GM15510 (cell line): ENCODE data around the gene CST3.

Experiments
- POLR2A ChIP-seq: IDR thresholded peaks from 3 replicates; pipeline ENCODE4 v1.6.1; 2011; ENCODE audit warnings: borderline replicate concordance; ENCODE audit not compliant: insufficient read length; ENCODE audit errors: extremely low read depth

CST3 gene

DNA sequence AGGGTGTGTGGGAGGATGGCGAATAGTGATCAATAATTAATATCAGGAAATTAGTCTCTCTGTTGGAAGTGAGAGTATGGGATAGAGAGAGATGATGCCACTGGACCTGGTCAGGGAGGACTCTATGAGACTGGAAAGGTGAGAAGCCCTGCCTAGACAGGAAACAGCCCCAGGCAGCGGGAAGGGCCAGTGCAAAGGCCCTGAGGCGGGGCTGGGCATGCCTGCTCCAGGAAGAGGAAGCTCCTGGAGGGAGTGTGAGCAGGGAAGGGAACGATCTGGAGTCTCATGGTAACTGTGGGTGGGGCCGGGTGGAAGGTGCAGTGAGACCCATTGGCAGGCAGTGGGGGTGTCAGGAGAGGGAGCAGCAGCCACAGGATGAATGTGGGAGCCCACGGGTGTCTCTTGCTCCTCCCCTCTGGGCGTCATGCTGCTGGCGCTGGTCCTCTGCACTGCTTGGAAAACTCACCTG, 1.8 kb upstream of the CST3 start:
- TF ChIP-seq POLR2A, result no peak

DNA sequence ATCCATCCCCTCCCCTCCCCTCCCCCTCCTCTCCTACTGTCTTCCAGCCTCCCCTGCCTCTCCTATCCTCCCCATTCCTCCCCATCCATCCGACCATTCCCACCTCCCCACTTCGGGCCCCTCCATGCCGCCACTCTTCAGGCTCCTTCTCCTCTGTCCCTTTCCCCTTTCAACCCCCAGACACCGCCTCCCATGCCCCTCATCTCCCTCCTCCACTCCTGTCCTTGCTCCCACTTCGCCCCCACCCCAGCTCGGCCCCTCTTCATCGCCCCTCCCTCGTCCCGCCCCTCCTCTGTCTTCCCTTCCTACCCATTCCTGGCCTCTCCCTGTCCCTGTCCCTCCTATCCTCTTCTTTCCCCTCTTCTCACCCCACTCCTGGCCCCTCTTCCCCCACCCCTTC, 554 bp upstream of the CST3 start:
- no peak for TF ChIP-seq POLR2A

DNA sequence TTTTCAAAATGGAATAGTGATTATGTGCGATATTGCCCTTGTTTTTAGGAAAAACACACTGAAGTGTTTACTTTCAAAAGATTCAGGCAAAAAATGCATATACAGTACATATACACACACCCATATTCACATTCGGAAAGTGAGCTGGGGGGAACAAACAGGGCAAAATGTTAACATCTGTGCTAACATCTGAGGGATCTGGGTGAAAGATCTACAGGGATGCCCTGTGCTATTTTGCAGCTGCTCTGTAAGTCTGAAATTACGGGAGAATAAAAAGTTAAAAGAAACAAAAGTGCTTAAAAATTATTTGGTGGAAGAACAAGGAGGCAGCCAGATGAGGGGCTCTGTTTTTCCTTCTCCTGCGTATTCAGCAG, 860 bp downstream of the CST3 start:
- no peak for TF ChIP-seq POLR2A

DNA sequence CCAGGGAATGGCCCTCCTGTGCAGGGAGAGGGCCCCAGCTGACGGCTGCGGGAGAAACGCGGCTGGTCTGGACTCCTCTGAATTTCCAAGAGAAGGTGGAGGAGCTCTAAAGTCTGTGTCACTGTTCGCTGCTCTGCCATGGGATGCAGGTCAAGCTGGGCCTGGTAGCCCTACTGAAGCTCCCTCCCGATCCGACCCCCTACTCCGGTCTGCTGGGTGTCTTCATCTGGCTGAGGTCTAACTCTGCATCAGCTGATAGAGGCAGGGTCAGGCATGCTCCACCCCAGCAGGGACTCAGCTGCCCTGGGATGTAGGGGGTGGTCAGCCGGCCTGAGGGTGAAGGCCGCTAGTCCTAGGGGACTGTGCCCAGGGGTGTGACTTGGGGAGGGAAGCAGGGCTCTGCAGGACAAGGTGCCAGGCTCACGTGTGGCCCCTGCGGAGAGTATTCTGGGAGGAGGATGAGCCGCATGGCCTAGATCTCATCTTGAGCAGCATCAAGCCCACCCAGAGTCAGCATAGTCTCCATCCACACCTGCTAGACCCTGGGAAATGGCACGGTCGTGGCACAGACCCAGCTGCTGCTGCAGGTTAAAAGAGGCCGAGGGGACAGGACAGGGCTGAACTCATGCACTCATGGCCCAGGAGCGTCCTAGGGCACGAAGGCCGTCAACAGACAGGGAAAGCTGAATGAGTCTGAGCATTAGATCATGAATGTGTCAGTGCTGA, 1.4 kb downstream of the CST3 start:
- no peak for TF ChIP-seq POLR2A

DNA sequence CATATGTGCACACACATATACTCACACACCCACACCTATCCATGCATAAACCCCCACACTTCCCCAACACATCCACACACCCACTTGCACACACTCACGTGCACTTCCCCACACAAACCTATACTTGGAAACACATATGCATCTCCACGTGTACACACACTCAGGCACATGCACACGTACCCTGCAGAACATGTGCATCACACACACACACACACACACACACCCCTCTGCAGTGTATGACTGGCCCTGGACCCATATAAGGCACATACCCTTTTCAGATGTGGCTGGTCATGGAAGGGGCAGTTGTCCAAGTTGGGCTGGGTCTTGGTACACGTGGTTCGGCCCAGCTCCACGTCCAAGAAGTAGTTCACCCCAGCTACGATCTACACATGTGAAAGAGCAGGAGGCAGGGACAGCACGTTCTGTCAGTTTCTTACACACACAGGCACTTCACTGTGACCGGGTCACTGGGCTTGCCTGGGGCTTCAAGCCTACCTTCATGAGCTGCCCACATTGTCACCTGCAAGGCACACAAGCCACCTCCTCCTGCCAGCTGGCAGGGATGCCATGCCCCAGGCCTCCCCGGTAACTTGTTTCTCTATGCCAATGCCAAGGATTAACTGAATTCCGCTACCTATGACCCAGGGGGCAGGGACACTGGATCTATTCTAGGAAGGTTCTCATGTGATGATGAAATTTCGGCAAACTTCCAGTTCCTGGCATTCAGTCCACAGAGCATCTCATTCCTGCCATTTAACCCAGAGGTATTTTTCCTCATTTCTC, 2.6 kb downstream of the CST3 start:
- TF ChIP-seq POLR2A, result no peak

DNA sequence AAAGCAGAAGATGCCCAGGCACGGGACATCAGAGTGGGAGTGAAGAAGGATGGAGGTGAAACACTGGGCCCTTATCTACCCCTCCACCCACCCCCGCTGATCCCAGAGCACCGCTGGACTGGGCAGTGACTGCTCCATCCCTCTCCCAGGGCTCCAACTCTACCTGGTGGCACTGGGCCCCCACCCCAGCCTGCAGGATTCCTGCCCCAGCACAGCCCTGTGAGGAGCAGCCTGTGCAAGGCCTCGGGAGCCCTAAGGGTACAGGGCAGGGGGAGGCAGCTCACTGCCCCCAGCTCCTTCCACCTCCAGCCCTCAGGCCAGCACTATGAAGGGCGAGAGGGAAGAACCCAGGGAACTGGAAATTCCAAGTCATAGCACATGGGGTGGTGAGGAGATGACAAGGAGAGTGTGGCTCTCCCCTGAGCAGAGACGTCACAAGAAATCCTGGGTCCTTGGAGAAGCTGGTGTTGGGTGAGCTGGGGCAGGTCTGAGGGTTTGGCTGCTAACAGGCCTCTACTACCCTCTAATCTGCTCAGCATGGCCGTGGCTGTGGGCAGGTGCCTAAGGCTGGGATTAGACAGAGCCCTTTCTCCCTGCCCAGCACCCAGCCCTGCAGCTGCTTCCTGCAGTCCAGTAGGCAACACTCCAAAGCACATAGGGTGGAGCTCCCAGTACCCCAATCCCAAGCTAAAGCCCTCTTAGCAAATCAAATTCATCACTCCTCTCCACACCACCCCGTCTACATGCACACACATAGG, 3.5 kb downstream of the CST3 start:
- TF ChIP-seq POLR2A, result no peak

DNA sequence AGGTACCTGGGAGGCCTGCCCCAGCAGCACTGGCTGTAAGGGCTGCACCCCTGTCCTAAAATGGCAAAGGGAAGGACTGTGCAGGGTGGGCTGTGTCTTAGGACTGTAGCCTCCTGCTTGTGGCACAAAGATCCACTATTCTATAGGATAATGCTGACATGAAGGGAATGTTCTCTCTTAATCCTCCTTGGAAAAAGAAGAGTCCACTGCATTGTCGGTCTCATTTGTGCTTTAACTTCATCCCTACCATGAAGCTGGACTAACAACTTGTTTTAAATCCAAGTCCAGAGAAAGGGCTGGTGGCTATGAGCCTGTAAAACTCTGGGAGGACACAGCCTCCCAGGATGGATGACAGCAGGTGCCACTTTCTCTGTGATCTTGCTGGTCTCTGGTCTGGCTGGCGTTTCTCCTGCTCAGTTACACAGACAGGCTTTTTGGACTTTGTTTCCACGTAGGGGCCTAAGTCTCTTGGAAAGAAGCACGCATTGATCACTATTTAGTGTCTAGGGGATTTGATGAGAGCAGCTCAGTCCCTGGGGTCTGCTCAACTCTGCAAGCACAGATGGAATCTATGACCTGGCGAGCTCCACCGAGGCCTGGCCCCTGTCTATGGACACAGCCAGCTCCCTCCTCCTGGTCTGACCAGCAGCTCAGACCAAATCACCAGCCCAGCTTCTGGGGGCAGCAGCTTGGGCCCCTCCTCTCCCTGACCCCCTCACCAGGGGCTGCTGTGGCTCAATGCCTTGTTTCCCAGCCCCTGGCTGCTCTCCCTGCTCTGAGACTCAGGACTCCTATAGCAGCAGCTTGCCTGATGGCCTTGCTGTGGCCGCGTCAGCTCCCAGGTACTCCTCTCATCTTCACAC, 4.8 kb downstream of the CST3 start:
- TF ChIP-seq POLR2A, result no peak

DNA sequence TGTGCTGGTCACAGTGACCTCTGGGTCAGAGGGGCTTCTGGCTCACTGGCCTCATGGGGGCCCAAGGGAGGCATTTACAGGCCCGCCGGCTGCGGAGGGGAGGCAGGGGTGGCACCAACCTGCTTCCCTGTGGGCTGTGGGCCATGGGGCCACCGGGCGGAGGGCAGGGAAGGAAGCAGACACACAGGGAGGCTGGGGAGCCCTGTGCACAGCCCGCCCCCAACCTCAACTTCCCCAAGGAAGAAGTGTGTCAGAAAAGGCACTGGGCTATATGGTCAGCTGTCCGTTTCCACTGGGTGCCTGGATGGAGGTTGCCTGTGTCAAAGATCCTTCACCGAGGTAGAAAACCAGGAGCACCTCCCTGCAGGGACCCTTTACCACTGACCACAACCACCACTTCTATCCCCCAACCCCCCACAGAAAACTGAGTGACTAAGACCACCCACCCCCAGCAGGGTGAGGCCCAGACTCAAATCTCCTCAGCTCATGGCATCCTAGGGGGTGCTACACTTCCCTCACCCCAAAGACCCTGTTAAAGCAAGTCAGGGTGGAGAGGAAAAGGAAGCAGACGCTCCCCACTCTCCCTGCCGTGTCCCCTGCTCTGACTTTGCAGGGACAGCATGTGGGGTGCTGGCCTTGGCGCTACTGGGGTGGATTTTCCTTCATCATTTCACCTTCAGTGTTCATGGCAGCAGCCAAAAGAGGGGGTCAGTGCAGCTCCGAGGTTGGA, 5.6 kb downstream of the CST3 start:
- TF ChIP-seq POLR2A, result no peak

DNA sequence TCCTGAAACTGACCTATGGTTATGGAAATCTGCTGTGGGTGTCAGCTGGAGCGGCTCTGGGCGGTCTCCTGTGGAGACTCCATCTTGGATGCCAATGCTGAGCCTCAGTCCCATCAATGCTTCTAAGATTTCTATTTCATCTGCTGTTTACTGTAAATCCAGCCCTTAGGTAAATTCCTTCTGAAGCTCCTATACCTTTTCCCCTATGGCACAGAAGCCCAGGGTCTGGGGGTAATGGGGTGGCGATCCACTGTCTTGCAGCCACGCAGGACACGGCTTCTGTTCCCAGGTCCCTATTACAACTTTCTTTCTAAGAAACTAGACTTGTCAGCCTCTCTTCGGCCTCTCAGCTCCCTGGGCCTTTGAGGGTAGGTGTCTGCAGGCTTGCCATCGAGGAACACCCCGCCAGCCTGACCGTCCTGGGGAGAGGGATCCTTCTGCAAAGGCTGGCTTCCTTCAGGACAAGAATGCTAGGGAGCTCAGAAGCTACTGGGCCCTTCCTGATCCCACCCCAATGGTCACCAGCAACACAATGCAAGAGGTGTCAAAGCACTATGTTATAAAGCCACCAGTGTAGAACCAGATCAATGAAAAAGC, 6.4 kb downstream of the CST3 start:
- no peak for TF ChIP-seq POLR2A

DNA sequence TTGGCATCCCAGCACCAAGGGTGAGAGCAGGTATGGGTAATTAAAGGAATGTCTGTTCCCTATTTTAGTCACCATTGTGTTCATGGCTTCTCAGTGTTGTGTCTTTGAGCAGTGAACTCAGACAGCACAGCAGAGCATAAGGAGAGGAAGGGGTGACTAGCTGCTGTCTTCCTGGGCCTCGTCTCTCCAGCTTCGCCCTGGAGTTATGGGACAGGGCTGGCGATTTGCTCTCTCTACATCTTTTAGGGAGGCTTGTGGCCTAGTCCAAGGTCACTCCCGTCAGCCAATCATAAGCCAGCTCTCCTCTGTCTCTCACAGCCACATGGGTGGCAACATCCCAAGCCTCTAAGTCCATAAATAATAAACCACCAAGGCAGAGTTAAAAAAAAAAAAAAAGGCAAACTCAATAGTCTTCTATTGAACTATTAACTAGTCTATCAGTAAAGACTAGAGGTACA, 7.3 kb downstream of the CST3 start:
- no peak for TF ChIP-seq POLR2A

DNA sequence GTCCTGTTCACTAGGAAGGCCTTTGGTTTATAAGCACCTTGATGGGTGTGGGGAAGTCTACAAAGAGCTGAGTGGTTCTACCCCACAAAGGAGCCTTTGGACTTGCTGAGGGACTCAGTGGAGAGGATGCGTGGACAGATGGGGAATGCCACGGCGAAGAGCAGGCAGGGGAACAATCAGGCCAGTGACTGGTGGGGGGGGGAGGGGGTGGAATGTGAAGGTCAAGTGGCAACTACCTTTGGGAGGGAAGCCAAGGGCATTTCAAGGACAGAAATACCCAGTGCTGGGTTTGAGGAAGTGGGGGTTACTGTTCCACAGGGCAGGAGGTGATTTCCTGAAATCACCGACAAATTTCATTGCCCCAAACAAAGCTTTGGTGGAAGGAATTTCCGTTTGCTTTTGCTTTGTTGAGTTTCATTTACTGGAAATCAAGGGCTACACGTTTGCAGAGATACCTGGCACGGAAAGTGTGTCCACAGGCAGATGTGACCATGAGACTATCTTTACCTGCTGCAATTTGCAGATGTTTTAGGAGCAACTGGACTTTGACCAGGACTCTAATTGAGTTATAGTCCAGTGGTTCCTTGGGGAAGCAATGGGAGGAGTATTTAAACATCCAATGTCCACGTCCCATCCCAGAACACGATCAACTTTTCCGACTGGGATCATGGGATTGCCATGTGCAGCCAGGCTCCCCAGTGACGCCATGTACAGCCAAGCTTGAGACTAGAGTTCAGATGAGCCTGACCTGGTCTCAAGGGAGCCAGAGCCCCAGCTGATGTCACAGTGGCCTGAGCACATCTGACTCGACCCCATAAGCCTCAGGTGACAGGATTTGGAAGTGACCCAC, 8.0 kb downstream of the CST3 start:
- TF ChIP-seq POLR2A, result no peak

DNA sequence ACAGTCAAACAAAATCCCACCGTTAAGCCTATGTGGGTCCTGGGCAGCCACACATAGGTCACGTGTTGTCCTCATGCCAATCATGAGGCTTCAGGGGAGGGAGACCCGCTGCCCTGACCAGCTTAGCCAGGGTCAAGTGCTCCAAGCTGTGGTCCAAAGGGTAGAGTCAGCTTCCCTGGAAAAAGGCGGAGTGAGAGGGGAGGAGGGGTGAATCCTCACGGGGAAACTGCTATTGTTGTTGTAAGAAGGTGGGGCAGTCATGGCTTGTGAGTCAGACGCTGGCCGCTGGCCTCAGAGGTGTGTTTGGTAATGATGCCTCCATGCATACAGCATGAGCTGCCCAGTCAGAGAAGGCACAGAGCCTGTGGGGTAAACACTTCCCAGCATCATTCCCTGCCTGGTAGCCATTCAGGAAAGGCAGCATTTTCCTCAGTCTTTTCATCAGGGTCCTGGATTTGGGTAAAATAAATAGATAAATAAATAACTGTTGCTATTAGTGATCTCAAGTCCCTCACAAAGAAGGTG, 8.7 kb downstream of the CST3 start:
- TF ChIP-seq POLR2A, result no peak

DNA sequence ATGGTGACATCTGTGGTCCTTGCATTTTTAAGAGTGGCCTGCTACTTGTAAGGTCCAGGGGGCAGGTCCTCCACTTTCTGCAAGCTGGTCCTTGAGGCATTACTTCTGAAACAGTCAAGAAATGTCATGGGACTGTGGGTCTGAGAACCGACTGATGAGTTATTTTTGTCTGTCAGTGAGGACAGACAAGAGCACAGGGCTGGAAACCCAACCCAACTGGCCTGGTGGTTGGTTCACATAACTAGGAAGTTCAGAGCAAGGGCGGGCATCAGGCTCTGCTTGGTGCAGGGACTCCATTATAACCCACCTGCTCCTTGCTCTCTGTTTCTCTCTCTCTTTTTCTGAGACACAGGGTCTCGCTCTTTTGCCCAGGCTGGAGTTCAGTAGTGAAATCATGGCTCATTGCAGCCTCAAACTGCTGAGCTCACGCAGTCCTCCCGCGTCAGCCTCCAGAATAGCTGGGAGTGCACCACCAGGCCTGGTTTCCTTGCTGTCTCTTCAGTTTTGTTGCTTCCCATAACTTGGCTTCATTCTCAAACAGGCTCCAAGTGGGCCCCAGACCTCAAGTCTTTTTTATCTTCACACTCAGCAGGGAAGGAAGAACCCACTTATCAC, 9.2 kb downstream of the CST3 start:
- TF ChIP-seq POLR2A, result no peak

DNA sequence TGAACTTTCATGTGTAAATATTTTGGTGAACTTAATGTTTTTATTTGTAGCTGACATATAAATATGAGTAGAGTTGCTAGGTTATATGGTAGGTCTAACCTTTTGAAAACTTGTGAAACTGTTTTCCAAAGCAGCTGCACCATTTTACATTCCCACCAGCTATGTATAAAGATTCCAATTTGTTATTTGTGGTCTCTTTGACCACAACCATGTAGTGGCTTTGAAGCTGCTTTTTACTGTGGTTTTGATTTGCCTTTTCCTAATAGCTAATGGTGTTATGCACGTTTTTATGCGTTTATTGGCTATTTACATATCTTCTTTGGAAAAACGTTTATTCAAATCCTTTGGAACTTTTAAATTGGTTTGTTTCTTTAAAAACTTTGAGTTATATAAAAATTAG, 10.3 kb downstream of the CST3 start:
- TF ChIP-seq POLR2A, result no peak
